MM.1S (cell line): ENCODE results near the gene ARR3.

ENCODE experiments used
- EZH2 ChIP-seq: fragments of 300-600 bp; sonication (generic); optimal IDR thresholded peaks from 2 replicates; pipeline ENCODE3; 2017; ENCODE audit warnings: low read depth, mild to moderate bottlenecking, antibody characterized with exemption, low read length, mixed read lengths
- EZH2phosphoT487 ChIP-seq: fragments of 300-600 bp; sonication (generic); IDR thresholded peaks from 2 replicates; pipeline ENCODE4 v1.6.1; 2018; ENCODE audit warnings: antibody characterized with exemption, low read length
- TF ChIP-seq, protein P1 (sequence below): fragments of 300-600 bp; sonication (generic); IDR thresholded peaks from 2 replicates; pipeline ENCODE4 v1.5.1; 2016; ENCODE audit warnings: antibody characterized with exemption, low read length, mixed read lengths

DNA sequence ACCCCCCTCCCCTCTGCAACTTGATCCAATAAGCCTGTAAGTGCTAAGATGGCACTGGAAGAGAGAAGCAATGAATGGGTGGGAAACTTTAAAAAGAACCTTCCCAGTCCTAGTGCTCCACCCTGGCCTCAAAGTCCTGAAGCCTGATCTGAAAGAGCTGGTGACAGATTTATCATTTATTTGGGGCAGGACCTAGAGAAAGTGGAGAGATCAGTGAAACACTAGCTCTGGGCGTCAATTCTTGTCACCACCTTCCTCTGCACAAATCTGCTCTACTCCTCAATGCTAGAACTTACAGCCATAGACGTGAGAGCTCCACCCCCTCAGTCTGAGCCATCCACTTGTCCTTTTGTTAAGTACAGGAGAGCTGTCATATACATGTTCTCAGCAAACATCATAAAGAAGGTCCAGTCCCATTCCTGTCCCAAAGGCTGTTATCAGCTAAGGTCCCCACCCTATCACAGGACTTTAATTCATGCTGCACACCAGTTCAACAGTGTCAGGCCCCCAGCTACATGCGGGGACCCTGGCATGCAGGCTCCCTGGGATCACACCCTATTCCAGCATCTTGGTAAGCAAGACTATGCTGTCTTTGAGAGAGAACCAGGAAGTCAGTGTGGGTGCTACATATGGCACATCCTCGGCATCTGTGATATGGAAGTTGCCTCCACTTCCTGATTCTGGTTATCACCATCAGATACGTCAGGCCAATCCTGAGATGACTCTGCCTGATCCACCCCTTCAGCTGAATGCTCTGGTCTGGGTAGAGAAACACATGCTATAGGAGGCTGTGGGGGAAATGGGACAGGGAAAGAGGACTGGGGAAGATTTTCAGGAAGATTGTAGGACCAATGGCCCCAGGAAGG lies 10.5 kb upstream of the ARR3 start:
- TF ChIP-seq, protein P1, sequence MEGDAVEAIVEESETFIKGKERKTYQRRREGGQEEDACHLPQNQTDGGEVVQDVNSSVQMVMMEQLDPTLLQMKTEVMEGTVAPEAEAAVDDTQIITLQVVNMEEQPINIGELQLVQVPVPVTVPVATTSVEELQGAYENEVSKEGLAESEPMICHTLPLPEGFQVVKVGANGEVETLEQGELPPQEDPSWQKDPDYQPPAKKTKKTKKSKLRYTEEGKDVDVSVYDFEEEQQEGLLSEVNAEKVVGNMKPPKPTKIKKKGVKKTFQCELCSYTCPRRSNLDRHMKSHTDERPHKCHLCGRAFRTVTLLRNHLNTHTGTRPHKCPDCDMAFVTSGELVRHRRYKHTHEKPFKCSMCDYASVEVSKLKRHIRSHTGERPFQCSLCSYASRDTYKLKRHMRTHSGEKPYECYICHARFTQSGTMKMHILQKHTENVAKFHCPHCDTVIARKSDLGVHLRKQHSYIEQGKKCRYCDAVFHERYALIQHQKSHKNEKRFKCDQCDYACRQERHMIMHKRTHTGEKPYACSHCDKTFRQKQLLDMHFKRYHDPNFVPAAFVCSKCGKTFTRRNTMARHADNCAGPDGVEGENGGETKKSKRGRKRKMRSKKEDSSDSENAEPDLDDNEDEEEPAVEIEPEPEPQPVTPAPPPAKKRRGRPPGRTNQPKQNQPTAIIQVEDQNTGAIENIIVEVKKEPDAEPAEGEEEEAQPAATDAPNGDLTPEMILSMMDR: no peak
- TF ChIP-seq EZH2: no peak
- no peak for TF ChIP-seq EZH2phosphoT487
